ENCODE data around the gene ERBB4. TPM values are rescaled to one million over a fixed set of nuclear protein-coding genes. Genes with fewer than 3 reads are reported as not detected.

ERBB4 gene
- total RNA-seq, 1 donor from 2014 or later: 2.2 TPM

DNA sequence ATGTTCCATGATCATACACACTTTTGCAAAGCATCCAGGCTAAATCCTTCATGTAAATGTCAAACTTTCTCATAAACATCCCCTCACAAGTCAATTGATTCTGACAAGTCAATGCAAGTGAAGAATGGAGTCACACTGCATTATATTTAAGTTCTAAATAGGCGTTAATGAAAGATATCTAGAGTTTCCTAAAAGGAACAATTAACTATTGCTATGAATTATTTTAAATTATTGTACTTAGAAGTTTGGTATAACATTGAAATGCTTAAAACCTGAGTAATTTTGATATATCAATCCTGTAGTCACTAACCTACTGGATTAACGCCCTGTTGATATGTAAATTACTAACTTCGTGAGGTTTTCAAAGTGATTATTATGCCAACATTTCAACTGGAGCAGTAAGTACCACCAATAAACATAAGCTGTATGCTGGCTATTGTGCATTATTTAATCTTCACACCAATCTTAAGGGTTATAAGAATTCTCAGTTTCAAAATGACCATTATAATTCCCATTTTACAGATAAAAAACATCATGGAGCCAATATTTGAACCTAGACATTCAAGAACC lies 884.3 kb downstream of the ERBB4 start:
- DNase-seq (ENCODE audit: low read depth): no peak
- TF ChIP-seq, protein P1, sequence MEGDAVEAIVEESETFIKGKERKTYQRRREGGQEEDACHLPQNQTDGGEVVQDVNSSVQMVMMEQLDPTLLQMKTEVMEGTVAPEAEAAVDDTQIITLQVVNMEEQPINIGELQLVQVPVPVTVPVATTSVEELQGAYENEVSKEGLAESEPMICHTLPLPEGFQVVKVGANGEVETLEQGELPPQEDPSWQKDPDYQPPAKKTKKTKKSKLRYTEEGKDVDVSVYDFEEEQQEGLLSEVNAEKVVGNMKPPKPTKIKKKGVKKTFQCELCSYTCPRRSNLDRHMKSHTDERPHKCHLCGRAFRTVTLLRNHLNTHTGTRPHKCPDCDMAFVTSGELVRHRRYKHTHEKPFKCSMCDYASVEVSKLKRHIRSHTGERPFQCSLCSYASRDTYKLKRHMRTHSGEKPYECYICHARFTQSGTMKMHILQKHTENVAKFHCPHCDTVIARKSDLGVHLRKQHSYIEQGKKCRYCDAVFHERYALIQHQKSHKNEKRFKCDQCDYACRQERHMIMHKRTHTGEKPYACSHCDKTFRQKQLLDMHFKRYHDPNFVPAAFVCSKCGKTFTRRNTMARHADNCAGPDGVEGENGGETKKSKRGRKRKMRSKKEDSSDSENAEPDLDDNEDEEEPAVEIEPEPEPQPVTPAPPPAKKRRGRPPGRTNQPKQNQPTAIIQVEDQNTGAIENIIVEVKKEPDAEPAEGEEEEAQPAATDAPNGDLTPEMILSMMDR (conservative IDR thresholded peaks at IDR 0.05; ENCODE audit: low read depth, low read length): no peak
- H3K4me3 ChIP-seq (ENCODE audit: low read depth, low read length): no peak overlapping the region

DNA sequence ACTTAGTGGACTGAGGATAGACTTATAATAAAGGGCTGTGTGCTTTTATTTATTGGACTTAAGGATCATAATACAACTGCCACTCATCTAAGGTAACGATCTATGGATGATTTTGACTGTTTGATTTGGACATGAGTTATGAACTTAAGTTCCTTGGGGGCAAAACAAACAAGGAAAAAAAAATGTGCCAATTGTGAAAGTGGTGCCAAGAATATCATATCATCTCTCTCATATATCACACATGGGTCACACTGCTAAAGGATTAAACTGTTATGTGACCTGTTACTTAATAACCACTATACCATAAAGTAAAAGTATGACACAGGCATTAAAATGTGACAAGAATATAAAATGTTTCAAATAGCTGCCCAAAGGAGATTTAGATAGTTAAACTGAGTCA lies 886.3 kb downstream of the ERBB4 start:
- no peak for DNase-seq (ENCODE audit: low read depth)
- TF ChIP-seq, protein P1 (conservative IDR thresholded peaks at IDR 0.05; ENCODE audit: low read depth, low read length): no peak
- H3K4me3 ChIP-seq (ENCODE audit: low read depth, low read length): no peak overlapping the region

DNA sequence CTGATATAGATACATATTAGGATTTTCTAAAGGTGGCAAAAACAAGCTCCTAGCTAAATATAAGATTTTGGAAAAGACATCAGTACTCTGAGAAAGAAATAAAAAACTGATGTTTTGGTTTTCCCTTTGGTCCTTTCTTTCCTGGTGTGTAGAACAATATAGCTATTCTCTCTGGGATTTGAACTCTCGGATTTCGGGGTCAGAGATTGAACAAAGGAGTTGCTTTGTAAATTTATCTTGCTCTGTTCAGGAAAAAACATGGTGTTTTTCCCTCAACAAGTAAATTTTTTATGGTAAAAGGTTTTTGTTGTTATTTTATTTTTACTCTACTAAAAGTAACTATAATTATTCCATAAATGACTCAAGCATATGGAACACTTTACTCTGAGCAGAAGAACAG lies 889.3 kb downstream of the ERBB4 start:
- H3K4me3 ChIP-seq (ENCODE audit: low read depth, low read length): no peak overlapping the region
- TF ChIP-seq, protein P1 (conservative IDR thresholded peaks at IDR 0.05; ENCODE audit: low read depth, low read length): no peak
- DNase-seq (ENCODE audit: low read depth): no peak

DNA sequence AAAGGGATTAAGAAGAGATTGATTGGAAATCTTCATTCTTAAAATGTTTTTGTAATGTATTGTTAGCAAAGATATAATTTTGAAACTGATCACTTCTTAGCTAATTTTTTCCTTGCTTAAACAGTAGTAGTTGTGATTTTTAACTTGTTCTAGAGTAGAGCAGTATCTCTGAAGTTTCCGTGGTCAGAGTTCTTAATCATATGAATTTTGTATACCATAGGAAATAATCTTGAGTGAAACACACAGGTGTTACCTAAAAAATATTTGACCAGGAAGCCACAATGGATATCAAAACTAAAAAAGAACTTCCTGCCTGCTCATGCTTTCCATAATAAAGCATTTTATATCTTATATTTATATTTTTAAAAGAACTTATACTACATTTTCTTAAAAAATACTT lies 907.1 kb downstream of the ERBB4 start:
- TF ChIP-seq, protein P1 (conservative IDR thresholded peaks at IDR 0.05; ENCODE audit: low read depth, low read length): no peak
- no peak overlapping the region for H3K4me3 ChIP-seq (ENCODE audit: low read depth, low read length)
- no peak for DNase-seq (ENCODE audit: low read depth)

DNA sequence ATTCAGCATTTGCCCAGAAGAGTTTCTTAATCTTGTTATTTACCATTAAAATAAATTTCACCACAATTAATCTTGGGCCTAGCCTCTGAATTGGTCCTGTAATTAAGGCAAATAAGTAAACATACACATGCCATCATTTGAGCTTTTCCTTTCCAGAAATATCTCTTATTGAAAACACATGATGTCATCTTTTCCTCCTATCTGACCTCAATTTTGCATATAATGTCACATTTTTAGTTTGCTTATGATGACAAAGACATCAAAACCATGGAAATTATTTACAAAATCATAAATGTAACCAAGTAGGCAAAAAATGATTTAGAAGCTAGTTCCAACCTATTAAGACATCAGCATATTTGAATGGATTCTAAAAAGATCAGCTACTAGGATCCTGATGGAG lies 915.5 kb downstream of the ERBB4 start:
- H3K4me3 ChIP-seq (ENCODE audit: low read depth, low read length): no peak overlapping the region
- DNase-seq (ENCODE audit: low read depth): no peak
- TF ChIP-seq, protein P1 (conservative IDR thresholded peaks at IDR 0.05; ENCODE audit: low read depth, low read length): no peak

DNA sequence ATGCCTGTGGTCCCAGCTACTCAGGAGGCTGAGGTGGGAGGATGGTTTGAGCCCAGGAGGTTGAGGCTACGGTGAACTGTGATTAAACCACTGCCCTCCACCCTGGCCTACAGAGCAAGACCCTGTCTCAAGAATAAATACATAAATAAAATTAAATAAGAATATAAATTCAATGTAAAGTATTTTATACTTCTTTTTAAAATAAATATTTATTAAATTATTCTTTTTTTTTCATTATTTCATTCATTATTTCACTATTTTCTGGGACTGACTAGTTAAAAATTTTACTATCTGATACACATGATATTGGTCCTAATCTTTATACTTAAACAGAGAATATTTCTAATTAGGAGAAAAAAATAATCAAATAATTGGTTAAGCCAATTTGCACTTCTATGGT lies 917.6 kb downstream of the ERBB4 start:
- TF ChIP-seq, protein P1 (conservative IDR thresholded peaks at IDR 0.05; ENCODE audit: low read depth, low read length): no peak
- no peak for DNase-seq (ENCODE audit: low read depth)
- no peak overlapping the region for H3K4me3 ChIP-seq (ENCODE audit: low read depth, low read length)

DNA sequence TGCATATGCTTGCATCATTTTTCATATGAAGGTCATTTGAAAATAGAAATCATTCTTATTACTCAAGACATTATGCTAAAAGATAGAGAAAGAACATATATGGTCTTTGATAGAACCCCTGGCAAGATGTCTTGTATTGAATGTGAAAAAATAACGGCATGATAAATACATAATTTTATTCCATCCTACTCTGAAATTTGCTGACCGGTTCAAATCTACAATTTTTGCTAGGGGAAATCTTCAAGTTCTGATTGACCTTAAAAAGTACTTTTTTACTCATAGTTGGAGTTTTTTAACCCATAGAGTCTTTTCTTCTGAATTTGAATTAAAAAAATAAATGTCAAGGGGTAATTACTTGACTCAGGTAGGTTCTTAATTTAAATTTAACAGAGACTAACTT lies 920.8 kb downstream of the ERBB4 start:
- TF ChIP-seq, protein P1 (conservative IDR thresholded peaks at IDR 0.05; ENCODE audit: low read depth, low read length): no peak
- no peak for DNase-seq (ENCODE audit: low read depth)

More for the DNA sequence above, 920.8 kb downstream of the ERBB4 start:
- no peak overlapping the region for H3K4me3 ChIP-seq (ENCODE audit: low read depth, low read length)
